Activated T-cell treated with anti-CD3 and anti-CD28 coated beads for 4 hours (primary cell): Measurements from ENCODE around the gene MOB1A.
A peak's percentile ranks its signal among the peaks of the same experiment; 100 is the strongest.
"Not testable (repeated sequence)": the region's sequence is repeated elsewhere in the genome, so short reads cannot be mapped to it uniquely, and the experiment has no call there.

Source experiments
- DNase-seq: peaks from one replicate; pipeline ENCODE4 v3.0.0-alpha.2; 2020

The MOB1A gene

GRCh38 chr2:74198461-74199274 lies 20.0 kb upstream of the MOB1A start, which contains the start of gene MTHFD2:
MTHFD2 (plus strand) TSS chr2:74198615; CDS start chr2:74198642, 27 bp downstream.
- DNase-seq, result peak; percentile 88

GRCh38 chr2:74198023-74198460 lies 19.4 kb upstream of the MOB1A start:
- DNase-seq, result no peak

- DNase-seq, result no peak
These were observed 18.4 kb upstream of the MOB1A start for GRCh38 chr2:74197049-74197448.

GRCh38 chr2:74194799-74195198 lies 16.1 kb upstream of the MOB1A start:
- no peak for DNase-seq

- no peak for DNase-seq
These were observed 13.1 kb upstream of the MOB1A start for GRCh38 chr2:74191596-74192380.

GRCh38 chr2:74188696-74189095 lies 10.0 kb upstream of the MOB1A start:
- DNase-seq, result no peak

- DNase-seq, result no peak
These were observed 9.4 kb upstream of the MOB1A start for GRCh38 chr2:74188018-74188601.

- DNase-seq, result not testable (repeated sequence)
These were observed 8.0 kb upstream of the MOB1A start for GRCh38 chr2:74186706-74187105.

GRCh38 chr2:74186038-74186437 lies 7.4 kb upstream of the MOB1A start:
- DNase-seq, result peak; percentile 13

- DNase-seq, result no peak
These were observed 5.2 kb upstream of the MOB1A start for GRCh38 chr2:74183878-74184277.

- DNase-seq, result no peak
These were observed 3.1 kb upstream of the MOB1A start for GRCh38 chr2:74181739-74182138.

GRCh38 chr2:74179063-74179865 lies 585 bp upstream of the MOB1A start:
- no peak for DNase-seq

- DNase-seq, result no peak
These were observed 983 bp downstream of the MOB1A start for GRCh38 chr2:74177696-74178095.

GRCh38 chr2:74174909-74175308 lies 3.8 kb downstream of the MOB1A start:
- no peak for DNase-seq

- no peak for DNase-seq
These were observed 9.9 kb downstream of the MOB1A start for GRCh38 chr2:74168739-74169138.

- DNase-seq, result no peak
These were observed 13.9 kb downstream of the MOB1A start for GRCh38 chr2:74164761-74165160.

- DNase-seq, result no peak
These were observed 15.7 kb downstream of the MOB1A start for GRCh38 chr2:74162951-74163350.

- no peak for DNase-seq
These were observed 22.8 kb downstream of the MOB1A start for GRCh38 chr2:74155830-74156229.

- no peak for DNase-seq
These were observed 25.7 kb downstream of the MOB1A start for GRCh38 chr2:74152954-74153353.

- DNase-seq, result no peak
These were observed 28.9 kb downstream of the MOB1A start for GRCh38 chr2:74149570-74150319.

GRCh38 chr2:74149247-74149525 lies 29.5 kb downstream of the MOB1A start:
- DNase-seq, result no peak
